GM19324 (cell line): ENCODE results near the gene FNDC10.

ENCODE experiments used
- ATAC-seq: cut with Tn5 transposase; IDR thresholded peaks from one replicate; pipeline ENCODE4 v1.9.1; 2021; ENCODE audit warnings: mild to moderate bottlenecking, moderate library complexity; ENCODE audit not compliant: unreplicated experiment, low FRiP score

The FNDC10 gene

DNA sequence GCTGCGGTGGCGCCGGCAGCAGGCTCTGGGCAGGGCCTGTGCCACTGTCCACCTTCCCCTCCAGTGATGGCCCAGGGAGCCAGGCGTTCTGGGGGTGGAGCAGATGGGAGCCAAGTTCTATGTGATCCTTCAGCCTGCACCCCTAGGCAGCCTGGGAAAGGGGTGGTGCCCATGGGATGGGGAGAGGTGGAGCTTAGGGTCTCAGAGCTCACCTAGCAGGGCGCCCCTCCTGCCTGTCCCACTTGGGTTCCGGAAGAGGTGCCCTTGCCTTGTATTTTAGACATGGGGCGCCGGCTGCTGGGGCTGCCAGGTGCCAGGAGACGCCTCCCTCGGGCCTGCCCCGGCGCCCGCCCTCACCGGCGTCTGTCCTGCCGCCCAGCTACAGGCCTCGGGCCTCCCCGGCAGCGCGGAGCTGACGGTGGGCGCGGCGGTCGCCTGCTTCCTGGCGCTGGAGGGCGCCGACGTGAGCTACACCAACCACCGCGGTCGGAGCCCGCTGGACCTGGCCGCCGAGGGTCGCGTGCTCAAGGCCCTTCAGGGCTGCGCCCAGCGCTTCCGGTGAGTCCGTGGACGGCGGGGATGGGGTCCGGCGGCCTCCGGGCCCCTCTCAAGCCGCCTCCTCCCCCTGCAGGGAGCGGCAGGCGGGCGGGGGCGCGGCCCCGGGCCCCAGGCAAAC lies 29.0 kb upstream of the FNDC10 start:
- ATAC-seq, result no peak

DNA sequence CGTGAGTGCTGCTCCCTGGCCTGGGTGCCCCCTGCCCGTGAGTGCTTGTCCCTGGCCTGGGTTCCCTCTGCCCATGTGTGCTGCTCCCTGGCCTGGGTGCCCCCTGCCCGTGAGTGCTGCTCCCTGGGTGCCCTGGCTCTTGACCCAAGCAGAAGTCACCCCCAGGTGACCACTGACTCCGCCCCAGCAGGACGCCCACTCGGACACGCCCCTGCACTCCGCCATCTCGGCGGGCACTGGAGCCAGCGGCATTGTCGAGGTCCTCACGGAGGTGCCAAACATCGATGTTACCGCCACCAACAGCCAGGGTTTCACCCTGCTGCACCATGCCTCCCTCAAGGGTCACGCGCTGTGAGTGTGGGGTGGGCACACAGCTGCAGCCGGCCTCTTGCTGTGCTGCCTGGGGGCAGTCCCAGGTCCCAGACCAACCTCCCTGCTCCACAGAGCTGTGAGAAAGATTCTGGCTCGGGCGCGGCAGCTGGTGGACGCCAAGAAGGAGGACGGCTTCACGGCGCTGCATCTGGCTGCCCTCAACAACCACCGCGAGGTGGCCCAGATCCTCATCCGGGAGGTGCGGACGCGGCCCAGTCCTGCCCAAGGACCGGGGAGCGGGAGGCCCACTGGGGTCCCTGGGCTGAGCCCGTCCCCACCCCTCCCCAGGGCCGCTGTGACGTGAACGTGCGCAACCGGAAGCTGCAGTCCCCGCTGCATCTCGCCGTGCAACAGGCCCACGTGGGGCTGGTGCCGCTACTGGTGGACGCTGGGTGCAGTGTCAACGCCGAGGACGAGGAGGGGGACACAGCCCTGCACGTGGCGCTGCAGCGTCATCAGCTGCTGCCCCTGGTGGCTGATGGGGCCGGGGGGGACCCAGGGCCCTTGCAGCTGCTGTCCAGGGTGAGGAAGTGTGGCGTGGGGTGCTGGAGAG lies 28.2 kb upstream of the FNDC10 start:
- no peak for ATAC-seq

- no peak for ATAC-seq
Observed at GRCh38 chr1:1627261-1627828, 27.4 kb upstream of the FNDC10 start.

- no peak for ATAC-seq
Observed at GRCh38 chr1:1626207-1627141, 26.5 kb upstream of the FNDC10 start.

DNA sequence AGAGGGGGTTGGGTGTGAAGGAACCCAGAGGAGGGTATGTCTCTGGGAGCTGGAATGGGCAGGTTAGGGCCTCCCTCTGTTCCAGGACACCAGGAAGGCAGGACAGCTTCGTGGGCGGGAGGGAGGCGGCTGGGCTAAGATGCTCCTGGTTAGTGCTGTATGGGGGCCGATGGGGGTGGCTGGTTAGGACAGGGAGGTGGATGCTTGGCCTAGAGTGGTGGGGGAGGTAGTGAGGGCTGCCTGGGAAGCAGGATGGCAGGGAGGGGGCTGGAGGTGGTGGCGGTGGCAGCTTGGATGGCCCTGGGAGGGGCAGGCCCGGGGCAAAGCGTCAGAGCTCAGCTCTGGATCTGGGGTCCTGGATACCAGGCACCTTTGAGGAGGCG lies 25.9 kb upstream of the FNDC10 start:
- no peak for ATAC-seq

- no peak for ATAC-seq
Observed at GRCh38 chr1:1625404-1625775, 25.5 kb upstream of the FNDC10 start.

- no peak for ATAC-seq
Observed at GRCh38 chr1:1624443-1625403, 24.8 kb upstream of the FNDC10 start.

GRCh38 chr1:1623631-1624442 lies 23.9 kb upstream of the FNDC10 start:
- no peak for ATAC-seq

- ATAC-seq, result no peak
Observed at GRCh38 chr1:1623181-1623630, 23.3 kb upstream of the FNDC10 start.

- ATAC-seq, result no peak
Observed at GRCh38 chr1:1622788-1623094, 22.8 kb upstream of the FNDC10 start.

GRCh38 chr1:1622010-1622787 lies 22.3 kb upstream of the FNDC10 start:
- no peak for ATAC-seq

DNA sequence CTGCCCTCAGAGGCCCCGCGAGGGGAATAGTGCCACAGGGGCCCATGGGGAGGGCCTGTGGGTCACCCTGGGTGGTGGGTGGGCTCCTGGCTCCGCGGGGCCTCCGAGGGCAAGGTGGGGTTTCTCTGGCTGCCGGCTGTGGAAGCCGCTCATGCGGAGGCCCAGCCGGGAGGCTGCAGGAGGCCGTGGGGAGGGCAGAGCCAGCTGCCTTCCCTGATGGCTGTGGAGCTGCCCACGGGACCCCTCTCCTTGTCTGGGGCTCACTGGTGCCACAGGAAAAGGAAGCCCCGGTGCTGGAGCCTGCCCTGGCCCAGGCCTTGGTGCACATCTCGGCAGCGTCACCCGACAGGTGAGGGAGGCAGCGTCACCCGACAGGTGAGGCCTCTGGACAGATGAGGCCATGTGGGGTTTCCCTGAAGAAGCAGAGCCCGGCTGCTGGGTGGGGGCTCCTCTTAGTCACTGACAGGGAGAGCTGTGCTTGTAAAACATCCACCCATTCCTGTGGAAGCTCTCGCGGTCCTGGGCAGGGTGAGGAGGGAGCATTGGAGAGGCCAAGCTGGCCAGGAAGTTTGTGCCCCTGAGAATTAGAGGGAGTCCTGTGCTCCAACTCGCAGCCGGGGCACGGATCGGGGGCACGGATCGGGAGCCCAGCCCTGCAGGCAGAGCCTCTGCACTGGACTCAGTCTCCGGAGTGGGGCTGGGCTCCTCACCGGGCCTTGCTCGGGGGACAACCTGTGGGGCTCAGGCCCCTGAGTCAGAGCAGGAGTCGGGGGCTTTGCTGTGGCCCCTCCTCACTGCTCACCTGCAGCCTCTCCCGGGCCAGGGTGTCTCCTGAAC lies 21.5 kb upstream of the FNDC10 start:
- no peak for ATAC-seq

- no peak for ATAC-seq
Observed at GRCh38 chr1:1620433-1621139, 20.7 kb upstream of the FNDC10 start.

GRCh38 chr1:1619917-1620361 lies 20.0 kb upstream of the FNDC10 start:
- ATAC-seq, result no peak

- ATAC-seq, result no peak
Observed at GRCh38 chr1:1618396-1619068, 18.6 kb upstream of the FNDC10 start.

GRCh38 chr1:1617925-1618324 lies 18.0 kb upstream of the FNDC10 start:
- no peak for ATAC-seq
